Stimulated activated CD8-positive, alpha-beta memory T cell treated with anti-CD3 and anti-CD28 coated beads, Interleukin-12 subunit alpha, Interleukin-12 subunit beta, amount 100 ng/mL, for 24 hours (primary cell): ENCODE measurements around the gene RYR2.
"Not testable (repeated sequence)": the region's sequence is repeated elsewhere in the genome, so short reads cannot be mapped to it uniquely, and the experiment has no call there.

ENCODE experiments used
- DNase-seq: peaks from one replicate; pipeline ENCODE4 v3.0.0-alpha.2; 2020; ENCODE audit errors: extremely low read depth

Gene RYR2

DNA sequence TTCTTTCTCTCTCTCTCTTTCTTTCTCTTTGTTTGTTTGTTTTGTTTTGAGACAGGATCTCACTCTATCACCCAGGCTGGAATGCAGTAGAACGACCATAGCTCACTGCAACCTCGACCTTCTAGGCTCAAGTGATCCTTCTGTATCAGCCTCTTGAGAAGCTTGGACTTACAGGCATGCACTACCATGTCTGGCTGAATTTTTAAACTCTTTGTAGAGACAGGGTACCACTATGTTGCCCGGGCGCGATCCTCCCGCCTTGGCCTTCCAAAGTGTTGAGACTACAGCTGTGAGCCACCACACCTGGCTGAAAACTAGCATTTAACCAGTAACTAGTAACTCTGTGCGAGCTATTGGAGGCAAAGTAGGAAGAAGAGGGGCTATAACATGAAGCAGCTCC, 523.3 kb downstream of the RYR2 start:
- no peak for DNase-seq

DNA sequence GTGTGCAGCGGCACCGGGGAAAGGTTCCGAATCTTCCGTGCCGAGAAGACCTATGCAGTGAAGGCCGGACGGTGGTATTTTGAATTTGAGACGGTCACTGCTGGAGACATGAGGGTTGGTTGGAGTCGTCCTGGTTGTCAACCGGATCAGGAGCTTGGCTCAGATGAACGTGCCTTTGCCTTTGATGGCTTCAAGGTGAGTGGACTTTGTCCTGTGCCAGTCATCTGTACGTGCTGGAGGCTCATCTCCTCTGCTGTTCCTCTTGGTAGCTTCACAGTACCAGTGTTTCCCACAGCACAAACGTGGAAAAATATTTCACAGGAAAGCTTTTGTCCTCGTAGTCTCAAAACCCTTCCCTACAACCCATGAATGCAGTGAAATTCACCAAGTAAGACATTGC, 524.6 kb downstream of the RYR2 start:
- no peak for DNase-seq

- DNase-seq = no peak
Measured at GRCh38 chr1:237568955-237569354, 527.0 kb downstream of the RYR2 start.

DNA sequence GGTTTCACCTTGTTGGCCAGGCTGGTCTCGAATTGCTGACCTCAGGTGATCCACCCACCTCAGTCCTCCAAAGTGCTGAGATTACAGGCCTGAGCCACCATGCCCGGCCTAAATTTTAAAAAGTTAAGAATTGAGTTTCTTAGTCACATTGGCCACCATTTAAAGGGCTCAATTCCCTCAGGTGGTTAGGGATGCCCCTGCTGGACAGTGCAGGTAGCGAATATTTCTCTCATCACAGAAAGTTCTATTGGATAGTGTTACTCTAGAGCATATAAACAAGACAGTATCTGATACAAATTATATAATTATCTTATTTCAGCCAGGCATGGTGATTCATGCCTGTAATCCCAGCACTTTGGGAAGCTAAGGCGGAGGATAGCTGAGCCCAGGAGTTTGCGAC, 528.5 kb downstream of the RYR2 start:
- DNase-seq = no peak

- DNase-seq = no peak
Measured at GRCh38 chr1:237574536-237574935, 532.6 kb downstream of the RYR2 start.

DNA sequence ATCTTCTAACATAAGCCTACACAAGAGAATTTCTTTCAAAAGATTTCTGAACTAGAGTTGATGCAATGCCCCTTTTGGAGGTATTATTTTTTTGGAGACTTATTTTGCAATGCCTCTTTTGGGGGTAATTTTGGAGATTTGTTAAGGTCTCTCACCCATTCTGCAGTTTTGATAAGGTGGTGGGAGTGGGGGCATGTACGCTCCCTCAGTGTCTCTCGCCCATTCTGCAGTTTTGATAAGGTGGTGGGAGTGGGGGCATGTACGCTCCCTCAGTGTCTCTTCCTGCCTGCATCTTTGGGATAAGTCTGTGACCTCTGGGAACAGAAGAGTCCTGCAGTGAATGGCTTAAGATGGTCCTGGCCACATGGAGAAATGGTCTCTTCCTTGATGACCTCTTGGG, 536.6 kb downstream of the RYR2 start:
- no peak for DNase-seq

DNA sequence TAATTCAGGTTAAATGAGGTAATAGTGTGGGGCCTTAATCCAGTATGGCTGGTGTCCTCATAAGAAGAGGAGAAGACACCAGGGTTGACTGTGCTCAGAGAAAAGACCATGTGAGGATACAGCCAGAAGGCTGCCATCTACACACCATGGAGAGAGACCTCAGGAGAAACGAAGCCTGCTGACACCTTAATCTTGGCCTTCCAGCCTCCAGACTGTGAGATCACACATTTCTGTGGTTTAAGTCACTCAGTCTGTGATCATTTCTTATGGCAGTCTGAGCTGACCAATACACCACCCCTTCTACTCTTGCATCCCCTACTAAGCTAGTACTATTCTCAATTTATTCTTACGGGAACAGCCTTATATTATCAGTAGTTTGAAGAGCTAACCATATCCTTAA, 538.7 kb downstream of the RYR2 start:
- no peak for DNase-seq

GRCh38 chr1:237583270-237583669, 541.3 kb downstream of the RYR2 start:
- no peak for DNase-seq

GRCh38 chr1:237583756-237584155, 541.8 kb downstream of the RYR2 start:
- no peak for DNase-seq

DNA sequence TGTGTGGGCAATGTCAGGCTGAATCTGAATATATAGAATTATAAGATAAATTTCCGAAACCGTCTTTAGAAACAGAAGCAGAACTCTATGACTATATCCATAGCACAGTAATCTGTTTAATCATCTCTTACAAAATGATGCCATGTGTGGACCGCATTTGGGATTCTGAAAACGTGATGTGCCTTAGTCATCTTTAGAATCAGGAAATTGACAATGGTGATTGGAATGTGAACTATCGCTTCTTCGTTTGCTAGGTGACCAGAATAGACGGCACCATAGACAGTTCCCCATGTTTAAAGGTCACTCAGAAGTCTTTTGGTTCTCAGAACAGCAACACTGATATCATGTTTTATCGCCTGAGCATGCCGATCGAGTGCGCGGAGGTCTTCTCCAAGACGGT, 548.4 kb downstream of the RYR2 start:
- no peak for DNase-seq

DNA sequence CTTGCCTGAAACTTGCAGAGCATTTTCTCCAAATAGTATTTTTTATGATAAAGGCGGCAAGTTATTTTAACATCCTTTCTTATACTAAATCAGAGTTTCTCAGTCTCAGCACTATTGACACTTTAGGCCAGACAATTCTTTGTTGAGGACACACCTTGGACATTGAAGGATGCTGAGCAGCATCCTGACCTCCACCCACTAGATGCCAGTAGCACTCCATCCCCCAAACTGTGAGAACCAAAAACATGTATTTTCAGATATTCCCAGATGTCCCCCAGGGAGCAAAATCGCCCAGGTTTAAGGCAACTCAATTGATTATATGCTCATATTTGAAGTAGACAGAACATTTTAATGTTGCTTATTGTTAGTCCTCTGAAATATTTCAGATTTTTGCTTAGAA, 549.4 kb downstream of the RYR2 start:
- no peak for DNase-seq

DNA sequence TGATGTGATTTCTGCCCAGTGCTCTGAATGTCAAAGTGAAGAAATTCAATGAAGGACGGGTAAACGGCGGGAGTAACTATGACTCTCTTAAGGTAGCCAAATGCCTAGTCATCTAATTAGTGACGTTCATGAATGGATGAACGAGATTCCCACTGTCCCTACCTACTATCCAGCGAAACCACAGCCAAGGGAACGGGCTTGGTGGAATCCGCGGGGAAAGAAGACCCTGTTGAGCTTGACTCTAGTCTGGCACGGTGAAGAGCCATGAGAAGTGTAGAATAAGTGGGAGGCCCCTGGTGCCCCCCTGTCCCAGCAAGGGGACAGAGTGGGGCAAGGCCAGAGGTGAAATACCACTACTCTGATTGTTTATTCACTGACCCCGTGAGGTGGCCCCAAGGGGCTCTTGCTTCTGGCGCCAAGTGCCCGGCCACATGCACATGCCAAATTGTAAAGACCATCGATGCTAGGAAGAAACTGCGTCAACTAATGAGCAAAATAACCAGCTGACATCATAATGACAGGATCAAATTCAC, 561.1 kb downstream of the RYR2 start:
- DNase-seq = not testable (repeated sequence)

DNA sequence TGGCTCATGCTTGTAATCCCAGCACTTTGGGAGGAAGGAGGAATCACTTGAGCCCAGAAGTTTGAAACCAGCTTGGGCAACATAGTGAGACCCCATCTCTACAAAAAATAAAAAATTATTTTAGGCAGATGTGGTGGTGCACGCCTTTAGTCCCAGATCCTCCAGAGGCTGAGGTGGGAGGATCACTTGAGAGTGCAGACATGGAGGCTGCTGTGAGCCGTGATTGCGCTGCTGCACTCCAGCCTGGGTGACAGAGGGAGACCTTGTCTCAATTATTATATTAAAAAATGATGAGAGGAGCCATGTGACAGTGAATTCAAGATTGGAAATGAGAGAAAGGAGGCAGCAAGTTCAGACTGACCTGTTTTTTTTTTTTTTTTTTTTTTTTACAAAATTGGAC, 566.4 kb downstream of the RYR2 start:
- DNase-seq = no peak

- no peak for DNase-seq
Measured at GRCh38 chr1:237610157-237610556, 568.2 kb downstream of the RYR2 start.

DNA sequence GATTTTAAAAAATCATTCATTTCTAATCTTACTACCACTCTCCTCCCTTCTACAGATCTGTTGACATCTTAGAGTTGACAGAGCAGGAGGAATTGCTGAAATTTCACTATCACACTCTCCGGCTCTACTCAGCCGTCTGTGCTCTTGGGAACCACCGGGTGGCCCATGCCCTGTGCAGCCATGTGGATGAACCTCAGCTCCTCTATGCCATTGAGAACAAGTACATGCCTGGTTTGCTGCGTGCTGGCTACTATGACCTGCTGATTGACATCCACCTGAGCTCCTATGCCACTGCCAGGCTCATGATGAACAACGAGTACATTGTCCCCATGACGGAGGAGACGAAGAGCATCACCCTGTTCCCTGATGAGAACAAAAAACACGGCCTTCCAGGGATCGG, 572.0 kb downstream of the RYR2 start:
- DNase-seq = no peak

GRCh38 chr1:237619553-237619952, 577.6 kb downstream of the RYR2 start:
- no peak for DNase-seq

- no peak for DNase-seq
Measured at GRCh38 chr1:237634922-237635321, 592.9 kb downstream of the RYR2 start.

- no peak for DNase-seq
Measured at GRCh38 chr1:237638555-237638954, 596.6 kb downstream of the RYR2 start.

DNA sequence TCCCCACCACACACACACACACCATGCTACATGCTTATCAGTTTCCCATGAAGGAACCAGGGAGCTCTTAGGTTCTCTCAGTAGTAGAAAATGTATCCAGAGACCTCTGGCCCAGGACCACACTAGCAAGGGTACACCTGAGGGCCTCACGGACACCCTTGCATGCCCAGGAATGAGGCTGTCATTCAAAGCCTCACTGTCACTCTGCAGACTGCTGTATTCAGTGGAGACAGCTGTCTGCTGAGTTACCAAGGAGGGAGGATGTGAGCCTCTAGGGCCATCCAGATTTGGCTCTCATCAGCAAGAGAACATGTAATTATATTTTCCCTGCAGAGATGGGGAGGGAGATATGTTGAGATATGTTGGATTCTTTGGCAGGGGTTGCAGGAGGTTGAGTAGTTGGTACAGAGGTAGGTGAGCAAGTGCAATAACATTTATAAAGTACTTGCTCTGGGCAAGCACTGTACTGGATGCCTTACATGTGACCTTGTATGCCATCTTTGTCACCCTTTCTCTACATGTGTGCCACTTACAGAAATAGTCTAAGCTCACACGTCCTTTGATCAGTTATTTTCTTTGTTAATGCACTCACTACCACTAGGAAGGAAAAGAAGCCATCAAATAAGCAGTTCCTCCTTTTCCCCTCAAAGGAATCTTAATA, 598.2 kb downstream of the RYR2 start:
- no peak for DNase-seq

DNA sequence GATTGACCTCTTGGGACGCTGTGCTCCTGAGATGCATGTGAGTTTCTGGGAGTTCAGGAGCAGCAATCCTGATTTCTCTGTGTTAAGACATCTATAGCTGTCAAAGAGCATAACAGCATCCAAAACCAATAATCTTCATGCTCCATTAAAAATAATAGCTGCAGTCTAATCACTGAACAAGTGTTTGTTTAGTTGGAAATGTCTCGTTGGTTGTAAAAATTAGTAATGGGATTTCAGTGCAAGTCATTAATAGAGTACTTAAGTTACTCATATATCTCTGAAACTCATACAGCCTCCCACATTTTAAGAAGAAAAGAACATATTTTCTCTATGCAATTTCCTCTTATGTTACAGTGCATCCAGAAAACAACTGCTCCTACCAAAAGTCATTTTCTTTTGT, 599.0 kb downstream of the RYR2 start:
- DNase-seq = no peak

GRCh38 chr1:237650809-237651208, 608.8 kb downstream of the RYR2 start:
- DNase-seq = no peak

DNA sequence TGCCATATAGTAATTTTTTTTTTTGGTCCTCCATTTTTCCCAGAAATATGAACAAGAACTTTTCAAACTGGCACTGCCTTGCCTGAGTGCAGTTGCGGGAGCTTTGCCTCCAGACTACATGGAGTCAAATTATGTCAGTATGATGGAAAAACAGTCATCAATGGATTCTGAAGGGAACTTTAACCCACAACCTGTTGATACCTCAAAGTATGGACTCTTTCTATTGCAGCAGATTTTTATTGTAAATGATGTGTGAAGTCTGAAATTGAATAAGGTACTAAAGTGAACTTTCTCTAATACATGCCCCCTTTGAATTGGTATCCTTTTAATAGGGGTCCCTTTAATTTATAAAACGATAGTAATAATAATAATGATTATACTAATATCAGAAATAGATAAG, 613.8 kb downstream of the RYR2 start:
- DNase-seq = no peak

- DNase-seq = no peak
Measured at GRCh38 chr1:237664348-237664747, 622.4 kb downstream of the RYR2 start.

GRCh38 chr1:237670302-237670701, 628.3 kb downstream of the RYR2 start:
- no peak for DNase-seq
